Gastrocnemius medialis (tissue), 4 donors: ENCODE results near the gene SLC48A1.

ENCODE experiments used
- POLR2A ChIP-seq, 2 donors: fragments of 450-650 bp; IDR thresholded peaks; one replicate each; pipeline ENCODE4 v1.6.1; 2017; ENCODE audit warnings: antibody characterized with exemption in 2 of 2, mild to moderate bottlenecking in 2 of 2, moderate library complexity in 2 of 2
- TF ChIP-seq, protein P1 (sequence below), 5 experiments: fragments of 450-650 bp in 3 of 5; fragments of 200-600 bp in 2 of 5; sonication (generic) in 2 of 5; IDR thresholded peaks in 4 of 5; conservative IDR thresholded peaks in 1 of 5; 1 replicate in 4 of 5; 2 replicates in 1 of 5; pipeline ENCODE4 v1.5.1; 2016 to 2019; ENCODE audit warnings: antibody characterized with exemption in 5 of 5, mild to moderate bottlenecking in 3 of 5, moderate library complexity in 3 of 5

DNA sequence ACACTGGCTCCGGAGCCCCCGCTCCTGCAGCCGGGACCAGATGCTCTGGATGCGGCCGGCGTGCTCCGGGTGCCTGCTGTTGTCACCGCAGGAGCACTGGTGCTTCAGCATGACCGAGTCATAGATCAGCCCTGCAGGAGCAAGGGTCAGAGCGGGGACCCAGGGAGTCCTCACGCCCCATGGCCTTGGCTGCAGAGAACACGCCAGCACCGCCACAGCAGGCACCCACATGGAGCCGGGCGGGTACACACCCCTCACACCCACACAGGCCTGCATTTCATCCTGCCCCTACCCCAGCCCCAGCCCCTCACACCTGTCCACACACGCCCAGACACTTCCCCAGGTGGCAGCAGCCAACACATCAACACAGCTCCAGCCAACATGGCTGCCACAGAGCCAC, 18.8 kb downstream of the SLC48A1 start:
- TF ChIP-seq, protein P1, sequence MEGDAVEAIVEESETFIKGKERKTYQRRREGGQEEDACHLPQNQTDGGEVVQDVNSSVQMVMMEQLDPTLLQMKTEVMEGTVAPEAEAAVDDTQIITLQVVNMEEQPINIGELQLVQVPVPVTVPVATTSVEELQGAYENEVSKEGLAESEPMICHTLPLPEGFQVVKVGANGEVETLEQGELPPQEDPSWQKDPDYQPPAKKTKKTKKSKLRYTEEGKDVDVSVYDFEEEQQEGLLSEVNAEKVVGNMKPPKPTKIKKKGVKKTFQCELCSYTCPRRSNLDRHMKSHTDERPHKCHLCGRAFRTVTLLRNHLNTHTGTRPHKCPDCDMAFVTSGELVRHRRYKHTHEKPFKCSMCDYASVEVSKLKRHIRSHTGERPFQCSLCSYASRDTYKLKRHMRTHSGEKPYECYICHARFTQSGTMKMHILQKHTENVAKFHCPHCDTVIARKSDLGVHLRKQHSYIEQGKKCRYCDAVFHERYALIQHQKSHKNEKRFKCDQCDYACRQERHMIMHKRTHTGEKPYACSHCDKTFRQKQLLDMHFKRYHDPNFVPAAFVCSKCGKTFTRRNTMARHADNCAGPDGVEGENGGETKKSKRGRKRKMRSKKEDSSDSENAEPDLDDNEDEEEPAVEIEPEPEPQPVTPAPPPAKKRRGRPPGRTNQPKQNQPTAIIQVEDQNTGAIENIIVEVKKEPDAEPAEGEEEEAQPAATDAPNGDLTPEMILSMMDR (IDR thresholded peaks at IDR 0.05 in 4 of 5, conservative IDR thresholded peaks at IDR 0.05 in 1 of 5) = no peak
- TF ChIP-seq POLR2A (IDR thresholded peaks at IDR 0.05) = no peak
